Ishikawa (cell line): ENCODE measurements around the gene NPEPPS.

Experiments used
- CEBPB ChIP-seq: IDR thresholded peaks from 2 replicates; pipeline ENCODE4 v1.6.1; 2012
- CREB1 ChIP-seq: IDR thresholded peaks from 2 replicates; pipeline ENCODE4 v1.6.1; 2012; ENCODE audit warnings: low read depth
- EGR1 ChIP-seq: IDR thresholded peaks from 2 replicates; pipeline ENCODE4 v1.6.1; 2012
- EP300 ChIP-seq: IDR thresholded peaks from 2 replicates; pipeline ENCODE4 v1.6.1; 2012; ENCODE audit warnings: borderline replicate concordance
- FOXM1 ChIP-seq: IDR thresholded peaks from 2 replicates; pipeline ENCODE4 v1.6.1; 2012; ENCODE audit warnings: low read depth, borderline replicate concordance
- MAX ChIP-seq: IDR thresholded peaks from 2 replicates; pipeline ENCODE4 v1.6.1; 2012
- NFIC ChIP-seq: IDR thresholded peaks from 2 replicates; pipeline ENCODE4 v1.6.1; 2012
- RAD21 ChIP-seq: IDR thresholded peaks from 2 replicates; pipeline ENCODE4 v1.6.1; 2012; ENCODE audit warnings: low read depth
- REST ChIP-seq: IDR thresholded peaks from 2 replicates; pipeline ENCODE4 v1.6.1; 2012; ENCODE audit warnings: low read depth, mild to moderate bottlenecking
- TAF1 ChIP-seq: IDR thresholded peaks from 2 replicates; pipeline ENCODE4 v1.6.1; 2012; ENCODE audit warnings: low read depth, mild to moderate bottlenecking
- TCF12 ChIP-seq: IDR thresholded peaks from 2 replicates; pipeline ENCODE4 v1.6.1; 2012; ENCODE audit warnings: low read depth
- TEAD4 ChIP-seq: IDR thresholded peaks from 2 replicates; pipeline ENCODE4 v1.6.1; 2012
- YY1 ChIP-seq: IDR thresholded peaks from 2 replicates; pipeline ENCODE4 v1.6.1; 2012; ENCODE audit warnings: low read depth
- ZBTB7A ChIP-seq: IDR thresholded peaks from 2 replicates; pipeline ENCODE4 v1.6.1; 2012; ENCODE audit warnings: low read depth
- TF ChIP-seq, protein P1 (sequence below): IDR thresholded peaks from 2 replicates; pipeline ENCODE4 v1.6.1; 2012

NPEPPS gene

DNA sequence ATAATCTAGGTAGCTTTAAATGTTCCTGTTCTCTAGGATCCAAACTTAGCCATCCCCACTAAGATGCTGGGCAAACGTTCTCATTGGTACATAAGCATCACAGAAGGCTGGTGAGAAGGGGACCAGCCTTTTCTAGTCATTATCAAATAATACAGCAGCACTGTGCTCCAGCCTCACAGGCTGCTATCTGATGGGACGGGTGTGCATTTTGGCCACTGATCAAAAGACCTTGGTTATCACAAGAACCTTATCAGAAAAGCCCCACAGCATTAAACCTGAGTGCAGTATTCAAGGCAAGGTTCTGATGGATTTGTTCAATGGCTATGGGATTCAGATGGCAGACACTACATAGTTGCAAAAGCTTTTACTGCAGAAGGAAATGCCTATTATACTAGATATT lies 99.7 kb downstream of the NPEPPS start:
- TF ChIP-seq CEBPB (no peak), EGR1 (no peak), ZBTB7A (no peak), CREB1 (no peak), TCF12 (no peak), RAD21 (no peak), NFIC (no peak), MAX (no peak), YY1 (no peak), EP300 (no peak), FOXM1 (no peak)
- TF ChIP-seq, protein P1, sequence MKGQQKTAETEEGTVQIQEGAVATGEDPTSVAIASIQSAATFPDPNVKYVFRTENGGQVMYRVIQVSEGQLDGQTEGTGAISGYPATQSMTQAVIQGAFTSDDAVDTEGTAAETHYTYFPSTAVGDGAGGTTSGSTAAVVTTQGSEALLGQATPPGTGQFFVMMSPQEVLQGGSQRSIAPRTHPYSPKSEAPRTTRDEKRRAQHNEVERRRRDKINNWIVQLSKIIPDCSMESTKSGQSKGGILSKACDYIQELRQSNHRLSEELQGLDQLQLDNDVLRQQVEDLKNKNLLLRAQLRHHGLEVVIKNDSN: no peak

DNA sequence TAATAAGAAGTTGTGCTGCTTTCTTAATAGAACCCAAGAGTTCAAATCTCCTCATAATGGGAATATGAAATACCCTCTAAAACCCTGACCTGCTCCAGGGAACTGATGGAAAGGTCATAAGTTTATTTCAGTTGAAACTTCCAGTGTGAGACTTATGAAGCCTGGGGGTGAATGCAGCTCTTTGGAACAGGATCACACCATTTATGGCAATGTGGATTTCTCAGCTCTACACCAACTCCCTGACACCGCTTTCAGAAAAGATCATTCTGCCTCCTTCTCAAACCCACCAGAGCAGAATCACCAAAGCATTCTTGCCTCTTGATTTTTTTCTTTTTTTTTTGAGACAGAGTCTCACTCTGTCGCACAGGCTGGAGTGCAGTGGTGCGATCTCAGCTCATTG lies 102.1 kb downstream of the NPEPPS start:
- TF ChIP-seq FOXM1 (no peak), RAD21 (no peak)

DNA sequence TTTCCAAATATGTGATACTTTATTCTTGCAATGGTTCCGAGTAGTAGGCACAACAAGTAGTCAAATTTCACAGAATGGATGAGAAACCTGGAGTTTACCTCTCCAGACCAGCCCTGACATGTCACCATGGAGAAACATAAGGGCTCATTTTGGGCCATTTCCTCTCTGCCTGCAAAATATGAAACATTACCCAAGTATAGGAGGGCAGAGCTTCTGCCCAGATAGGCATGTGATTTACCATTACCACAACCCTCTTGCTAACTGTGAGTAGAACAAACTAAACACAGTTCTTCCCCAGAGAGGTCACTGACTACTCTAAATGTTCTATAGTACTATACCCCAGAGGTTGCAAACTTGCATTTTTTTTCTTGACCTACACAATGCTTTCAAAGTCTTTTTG lies 103.1 kb downstream of the NPEPPS start:
- TF ChIP-seq, protein P1: no peak
- TF ChIP-seq TEAD4 (no peak), CEBPB (no peak), YY1 (no peak), TCF12 (no peak), NFIC (no peak), RAD21 (no peak), EP300 (no peak), EGR1 (no peak), ZBTB7A (no peak), FOXM1 (no peak), MAX (no peak), CREB1 (no peak), REST (no peak), TAF1 (no peak)

- TF ChIP-seq REST (no peak), EGR1 (no peak), TCF12 (no peak), TAF1 (no peak), YY1 (no peak), TEAD4 (no peak), NFIC (no peak)
- TF ChIP-seq, protein P1: no peak
These were observed 104.0 kb downstream of the NPEPPS start for GRCh38 chr17:47634870-47635269.

DNA sequence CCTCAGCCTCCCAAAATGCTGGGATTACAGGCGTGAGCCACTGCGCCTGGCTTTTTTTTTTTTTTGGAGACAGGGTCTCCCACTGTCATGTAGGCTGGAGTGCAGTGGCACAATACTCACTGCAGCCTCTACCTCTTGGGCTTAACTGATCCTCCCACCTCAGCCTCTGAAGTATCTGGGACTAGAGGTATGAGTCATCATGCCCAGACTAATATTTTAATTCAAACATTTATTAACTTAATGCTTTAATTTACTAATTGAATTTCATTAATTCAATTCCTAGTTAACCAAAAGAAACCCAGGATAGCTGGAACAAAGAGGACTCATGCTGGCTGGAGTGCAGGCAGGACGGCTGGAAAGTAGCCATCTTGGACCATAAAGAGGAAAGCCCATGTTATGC lies 104.8 kb downstream of the NPEPPS start:
- TF ChIP-seq TCF12: no peak
- no peak for TF ChIP-seq MAX
- no peak for TF ChIP-seq EGR1
- TF ChIP-seq, protein P1: no peak
- TF ChIP-seq CEBPB: no peak
- no peak for TF ChIP-seq EP300
- no peak for TF ChIP-seq ZBTB7A
